ENCODE measurements around the gene TUBGCP3.
"Not testable (repeated sequence)": the region's sequence is repeated elsewhere in the genome, so short reads cannot be mapped to it uniquely, and the experiment has no call there.

DNA sequence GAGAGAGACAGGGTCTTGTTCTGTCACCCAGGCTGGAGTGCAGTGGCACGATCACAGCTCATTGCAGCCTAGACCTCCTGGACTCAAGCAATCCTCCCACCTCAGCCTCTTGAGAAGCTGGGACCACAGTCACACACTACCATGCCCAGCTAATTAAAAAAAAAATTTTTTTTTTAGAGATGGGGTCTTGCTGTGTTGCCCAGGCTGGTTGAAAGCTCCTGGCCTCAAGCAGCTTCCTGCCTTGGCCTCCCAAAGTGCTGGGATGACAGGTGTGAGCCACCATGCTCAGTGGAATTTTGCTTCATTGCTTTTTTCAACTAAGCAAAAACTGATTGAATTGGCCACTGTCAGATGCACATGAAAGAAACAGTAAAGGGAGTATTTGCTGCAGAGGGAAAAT is 39.7 kb upstream of the TUBGCP3 start:
- TF ChIP-seq, protein P1, sequence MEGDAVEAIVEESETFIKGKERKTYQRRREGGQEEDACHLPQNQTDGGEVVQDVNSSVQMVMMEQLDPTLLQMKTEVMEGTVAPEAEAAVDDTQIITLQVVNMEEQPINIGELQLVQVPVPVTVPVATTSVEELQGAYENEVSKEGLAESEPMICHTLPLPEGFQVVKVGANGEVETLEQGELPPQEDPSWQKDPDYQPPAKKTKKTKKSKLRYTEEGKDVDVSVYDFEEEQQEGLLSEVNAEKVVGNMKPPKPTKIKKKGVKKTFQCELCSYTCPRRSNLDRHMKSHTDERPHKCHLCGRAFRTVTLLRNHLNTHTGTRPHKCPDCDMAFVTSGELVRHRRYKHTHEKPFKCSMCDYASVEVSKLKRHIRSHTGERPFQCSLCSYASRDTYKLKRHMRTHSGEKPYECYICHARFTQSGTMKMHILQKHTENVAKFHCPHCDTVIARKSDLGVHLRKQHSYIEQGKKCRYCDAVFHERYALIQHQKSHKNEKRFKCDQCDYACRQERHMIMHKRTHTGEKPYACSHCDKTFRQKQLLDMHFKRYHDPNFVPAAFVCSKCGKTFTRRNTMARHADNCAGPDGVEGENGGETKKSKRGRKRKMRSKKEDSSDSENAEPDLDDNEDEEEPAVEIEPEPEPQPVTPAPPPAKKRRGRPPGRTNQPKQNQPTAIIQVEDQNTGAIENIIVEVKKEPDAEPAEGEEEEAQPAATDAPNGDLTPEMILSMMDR (IDR thresholded peaks at IDR 0.05; ENCODE audit: low read depth, low read length, poor library complexity, severe bottlenecking) = not testable (repeated sequence)
- not testable (repeated sequence) for TF ChIP-seq EZH2phosphoT487 (IDR thresholded peaks at IDR 0.05; ENCODE audit: borderline replicate concordance, low read length)

Measured in DOHH2 (cell line).